Colon (tissue), 2 donors: ENCODE measurements around the gene PPP3CA.

Experiments
- FAIRE-seq: peaks from 2 replicates; lab custom pipeline; 2012; peaks lifted over from hg19 to GRCh38; lab: Jason Lieb, UNC
- donor health status: control.
- donor health status: control.

Gene PPP3CA

DNA sequence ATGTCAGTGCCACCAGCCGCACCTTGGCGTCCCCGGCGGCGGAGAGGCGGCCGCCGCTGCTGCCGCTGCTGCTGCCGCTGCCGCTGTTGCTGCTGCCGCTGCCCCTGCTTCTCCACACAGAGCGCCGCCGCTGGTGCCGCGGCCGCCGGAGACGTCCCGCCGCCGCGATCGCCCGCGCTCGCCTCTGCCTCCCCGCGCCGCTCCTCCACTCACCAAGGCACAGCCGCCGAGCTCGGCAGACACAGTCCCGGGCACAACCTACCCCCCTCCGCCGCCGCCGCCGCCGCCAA is at the start of gene PPP3CA:
TSS of gene PPP3CA (minus strand) at position 260 of the 290 bp plus-strand sequence.
- no peak for FAIRE-seq

GRCh38 chr4:101393256-101393655 is 45.9 kb upstream of the PPP3CA start:
- FAIRE-seq: no peak

- FAIRE-seq: no peak
These were observed 23.4 kb upstream of the PPP3CA start for GRCh38 chr4:101370663-101371210.

- FAIRE-seq: no peak
These were observed 19.9 kb upstream of the PPP3CA start for GRCh38 chr4:101367201-101367600.

- no peak for FAIRE-seq
These were observed 19.0 kb upstream of the PPP3CA start for GRCh38 chr4:101366331-101366730.

DNA sequence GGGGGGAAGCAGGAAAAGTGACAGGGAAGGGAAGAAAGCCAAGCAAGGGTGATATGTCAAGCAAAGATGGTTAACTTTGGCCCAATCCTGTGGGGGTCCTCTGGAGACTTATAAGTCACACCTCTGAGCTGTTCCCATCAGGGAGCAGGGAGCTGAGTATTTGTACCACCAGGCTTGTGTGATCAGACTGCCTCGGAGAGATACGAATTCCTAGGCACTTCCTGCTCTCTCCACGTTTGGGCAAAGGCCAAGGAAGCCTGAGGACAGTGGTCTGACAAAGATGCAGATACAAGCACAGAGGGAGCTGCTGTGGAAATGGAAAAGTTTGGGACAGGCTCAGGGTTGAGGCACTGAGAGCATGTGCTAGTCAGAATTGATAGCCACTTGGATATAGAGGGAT is 10.4 kb upstream of the PPP3CA start:
- FAIRE-seq: no peak

DNA sequence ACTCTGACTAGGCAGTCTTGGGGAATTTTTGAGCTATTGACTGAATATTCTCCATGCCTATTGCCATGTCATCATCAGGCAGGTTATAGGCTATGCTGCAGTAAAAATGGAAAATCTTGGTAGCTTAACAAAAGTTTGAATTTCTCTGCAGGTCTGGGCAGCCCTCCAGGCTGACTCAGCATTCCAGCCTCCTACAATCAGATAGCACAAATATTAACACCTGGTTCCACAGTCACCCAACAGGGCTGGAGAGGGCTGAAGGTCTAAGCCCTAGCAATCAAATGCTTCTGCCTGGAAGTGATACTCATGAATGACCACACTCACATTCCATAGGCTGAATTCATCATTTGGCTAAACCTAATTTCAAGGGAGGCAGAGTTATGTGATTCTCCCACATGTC is 9.6 kb upstream of the PPP3CA start:
- no peak for FAIRE-seq

- no peak for FAIRE-seq
These were observed 8.7 kb upstream of the PPP3CA start for GRCh38 chr4:101355767-101356702.

DNA sequence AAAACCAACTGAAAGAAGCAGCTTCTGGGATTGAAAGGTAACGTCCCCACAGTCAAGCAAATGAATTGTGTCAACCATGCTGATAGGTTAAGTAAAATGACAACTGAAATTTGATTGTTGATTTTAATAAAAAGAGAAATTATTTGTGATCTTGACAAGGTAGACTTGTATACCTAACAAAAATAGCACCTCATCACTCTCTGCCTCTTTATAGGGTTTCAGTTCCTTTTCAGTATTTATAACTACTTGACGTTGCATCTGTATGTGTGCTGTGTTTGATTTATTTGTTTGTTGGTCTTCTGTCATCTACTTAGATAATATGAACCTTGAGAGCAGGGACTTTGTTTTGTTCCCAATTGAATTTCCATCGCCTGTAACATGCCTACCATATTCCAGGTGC is 7.9 kb upstream of the PPP3CA start:
- no peak for FAIRE-seq

GRCh38 chr4:101349801-101350064 is 2.4 kb upstream of the PPP3CA start:
- FAIRE-seq: no peak

DNA sequence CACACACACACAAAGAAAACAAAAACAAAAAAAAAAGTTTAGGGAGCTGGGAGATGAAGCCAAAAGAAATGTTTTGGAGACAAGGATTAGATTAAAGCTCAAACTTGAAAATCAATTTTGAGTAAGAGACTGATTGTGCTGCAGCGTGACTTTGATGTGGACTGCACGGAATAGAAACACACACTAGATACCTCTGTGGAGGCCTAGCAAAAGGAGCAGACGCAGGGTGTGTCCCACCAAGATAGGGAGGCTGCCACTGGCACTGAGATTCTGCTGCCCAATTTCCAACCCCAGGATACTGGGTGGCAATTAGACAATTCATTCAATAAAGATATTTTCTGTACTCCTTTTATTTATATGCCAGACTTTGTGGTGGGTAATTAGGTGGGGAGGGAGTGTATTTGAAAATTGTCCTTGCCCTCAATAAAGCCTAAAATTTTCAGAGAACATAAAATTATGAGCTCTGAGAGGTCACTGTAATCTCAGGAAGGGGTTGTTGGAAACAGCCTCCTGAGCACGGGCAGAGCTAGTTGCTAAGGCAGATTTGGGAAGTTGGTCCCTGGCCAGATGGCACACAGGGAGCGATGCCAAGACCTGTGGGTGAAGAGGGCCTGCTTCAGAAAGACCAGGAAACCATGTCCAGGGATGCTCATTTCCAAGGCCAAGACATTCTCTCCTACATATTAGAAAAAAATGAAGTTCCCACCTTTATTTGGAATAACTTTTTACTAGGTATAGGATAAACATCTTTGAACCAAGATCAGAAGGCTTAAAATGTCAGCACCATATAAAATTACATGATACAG is 1.9 kb upstream of the PPP3CA start:
- FAIRE-seq: no peak

- FAIRE-seq: no peak
These were observed 1.1 kb upstream of the PPP3CA start for GRCh38 chr4:101348367-101348827.

DNA sequence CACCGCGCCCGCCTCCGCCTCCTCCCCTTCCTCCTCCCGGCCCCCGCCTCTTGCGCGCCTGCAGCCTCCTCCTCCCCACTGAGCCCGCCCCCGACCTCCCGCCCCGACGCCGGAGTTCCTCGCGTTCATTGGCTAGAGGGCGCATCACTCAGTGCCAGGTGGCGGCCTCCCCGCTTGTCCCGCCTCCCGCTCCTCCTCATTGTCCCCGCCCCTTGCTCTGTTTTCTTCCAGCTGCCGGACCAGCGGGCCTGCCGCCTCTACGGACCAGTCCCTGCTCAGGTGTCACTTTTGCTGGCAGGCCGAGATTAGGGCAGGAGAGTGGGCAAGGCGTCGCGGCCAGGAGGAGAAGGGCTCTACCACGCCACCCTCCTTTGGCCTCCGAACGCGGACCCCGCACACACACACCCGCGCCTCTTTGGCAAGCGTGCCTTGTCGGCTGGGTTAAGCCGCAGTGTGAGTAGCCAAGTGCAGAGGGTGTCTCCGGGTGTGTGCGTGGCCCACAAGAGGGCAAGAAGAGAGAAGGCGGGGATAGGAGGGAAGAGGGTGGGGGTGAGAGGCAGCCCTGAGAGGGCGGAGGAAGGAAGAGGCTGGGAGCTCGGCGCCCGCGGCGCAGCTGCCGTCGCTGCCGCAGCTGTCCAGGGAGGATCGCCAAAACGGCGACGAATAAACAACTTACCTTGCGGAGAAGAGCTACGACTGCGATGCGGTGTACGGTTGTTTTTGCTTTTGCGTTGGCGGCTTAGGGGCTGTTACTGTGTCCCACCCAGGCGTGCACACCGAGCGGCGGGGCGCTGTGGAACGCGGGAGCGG is 436 bp upstream of the PPP3CA start:
- FAIRE-seq: no peak

- no peak for FAIRE-seq
These were observed 717 bp downstream of the PPP3CA start for GRCh38 chr4:101346351-101347266.

GRCh38 chr4:101345596-101346350 is 1.6 kb downstream of the PPP3CA start:
- FAIRE-seq: no peak

- no peak for FAIRE-seq
These were observed 2.1 kb downstream of the PPP3CA start for GRCh38 chr4:101345271-101345595.

GRCh38 chr4:101339332-101339731 is 8.0 kb downstream of the PPP3CA start:
- no peak for FAIRE-seq

DNA sequence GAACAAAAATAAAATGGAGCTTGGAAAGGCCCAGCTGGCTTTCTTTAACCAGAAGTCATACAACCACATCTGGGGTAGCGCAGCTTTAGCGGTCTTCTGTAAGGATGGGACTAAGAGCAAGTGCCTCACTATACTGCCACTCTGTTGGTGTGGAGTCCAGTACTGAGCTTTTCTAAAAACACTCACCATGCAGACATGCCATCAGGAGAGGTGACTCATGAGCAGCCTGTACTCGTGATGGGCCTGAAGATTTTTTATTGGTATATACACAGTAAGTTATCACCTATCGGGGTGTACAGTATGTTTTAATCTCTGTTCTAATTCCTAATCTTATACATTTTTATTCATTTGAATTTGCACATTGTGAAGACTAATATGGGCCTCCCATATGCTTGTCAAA is 9.6 kb downstream of the PPP3CA start:
- no peak for FAIRE-seq

GRCh38 chr4:101334963-101335572 is 12.3 kb downstream of the PPP3CA start:
- no peak for FAIRE-seq

- FAIRE-seq: no peak
These were observed 14.9 kb downstream of the PPP3CA start for GRCh38 chr4:101332424-101332823.
